ENCODE measurements around the gene OLA1.

Gene OLA1

DNA sequence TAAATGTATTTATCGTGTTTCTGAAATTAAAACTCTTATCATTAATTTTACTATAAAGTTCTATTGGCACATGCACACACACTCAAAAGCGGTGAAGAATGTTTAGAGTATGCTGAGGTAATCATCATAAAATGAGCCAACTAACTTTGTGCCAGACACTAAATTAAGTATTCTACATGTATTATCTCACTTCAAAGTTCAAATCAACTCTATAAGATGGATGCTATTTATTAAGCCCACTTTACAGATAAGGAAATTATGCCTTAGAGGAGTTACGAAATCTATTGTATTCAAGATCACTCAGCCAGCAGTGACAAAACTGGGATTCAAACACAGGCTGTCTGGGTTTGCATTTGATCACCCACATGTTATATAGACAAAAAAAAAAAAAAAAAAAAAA, 24.9 kb downstream of the OLA1 start:
- no peak overlapping the region for H3K27ac ChIP-seq (ENCODE audit: low read depth, low read length)
- H3K4me3 ChIP-seq (ENCODE audit: low read length), result no peak overlapping the region
- 0 out of 2 replicates have a peak, but pooled peaks cover 2% of the 10 kb centered on the region for H3F3A ChIP-seq (ENCODE audit: control insufficient read depth, insufficient read depth)
- no peak for TF ChIP-seq EZH2phosphoT487 (IDR thresholded peaks at IDR 0.05; ENCODE audit: borderline replicate concordance, low read length)
- TF ChIP-seq, protein P1, sequence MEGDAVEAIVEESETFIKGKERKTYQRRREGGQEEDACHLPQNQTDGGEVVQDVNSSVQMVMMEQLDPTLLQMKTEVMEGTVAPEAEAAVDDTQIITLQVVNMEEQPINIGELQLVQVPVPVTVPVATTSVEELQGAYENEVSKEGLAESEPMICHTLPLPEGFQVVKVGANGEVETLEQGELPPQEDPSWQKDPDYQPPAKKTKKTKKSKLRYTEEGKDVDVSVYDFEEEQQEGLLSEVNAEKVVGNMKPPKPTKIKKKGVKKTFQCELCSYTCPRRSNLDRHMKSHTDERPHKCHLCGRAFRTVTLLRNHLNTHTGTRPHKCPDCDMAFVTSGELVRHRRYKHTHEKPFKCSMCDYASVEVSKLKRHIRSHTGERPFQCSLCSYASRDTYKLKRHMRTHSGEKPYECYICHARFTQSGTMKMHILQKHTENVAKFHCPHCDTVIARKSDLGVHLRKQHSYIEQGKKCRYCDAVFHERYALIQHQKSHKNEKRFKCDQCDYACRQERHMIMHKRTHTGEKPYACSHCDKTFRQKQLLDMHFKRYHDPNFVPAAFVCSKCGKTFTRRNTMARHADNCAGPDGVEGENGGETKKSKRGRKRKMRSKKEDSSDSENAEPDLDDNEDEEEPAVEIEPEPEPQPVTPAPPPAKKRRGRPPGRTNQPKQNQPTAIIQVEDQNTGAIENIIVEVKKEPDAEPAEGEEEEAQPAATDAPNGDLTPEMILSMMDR (IDR thresholded peaks at IDR 0.05; ENCODE audit: low read depth, low read length, poor library complexity, severe bottlenecking), result no peak
- peaks cover 46% of the 10 kb centered on the region for H3K79me2 ChIP-seq (ENCODE audit: control insufficient read depth, low read length)
- no peaks in the 10 kb centered on the region for H3K9me3 ChIP-seq (ENCODE audit: control insufficient read depth, insufficient read depth, low read length)
- no peak overlapping the region for H3K4me2 ChIP-seq (ENCODE audit: low read length)
- peaks cover 3% of the 10 kb centered on the region; the same call in 1 of the 2 replicates for H4K20me1 ChIP-seq (ENCODE audit: control insufficient read depth, insufficient read depth, low read depth, low read length)
- no peaks in the 10 kb centered on the region for H3K9me2 ChIP-seq (replicated peaks; ENCODE audit: control insufficient read depth, low read length)
- no peaks in the 10 kb centered on the region for H3K27me3 ChIP-seq (ENCODE audit: control insufficient read depth, low read length)
- H3K36me3 ChIP-seq (ENCODE audit: control insufficient read depth, low read length), result peaks cover 70% of the 10 kb centered on the region
- no peaks in the 10 kb centered on the region for H3K4me1 ChIP-seq (ENCODE audit: control insufficient read depth, low read length)

DNA sequence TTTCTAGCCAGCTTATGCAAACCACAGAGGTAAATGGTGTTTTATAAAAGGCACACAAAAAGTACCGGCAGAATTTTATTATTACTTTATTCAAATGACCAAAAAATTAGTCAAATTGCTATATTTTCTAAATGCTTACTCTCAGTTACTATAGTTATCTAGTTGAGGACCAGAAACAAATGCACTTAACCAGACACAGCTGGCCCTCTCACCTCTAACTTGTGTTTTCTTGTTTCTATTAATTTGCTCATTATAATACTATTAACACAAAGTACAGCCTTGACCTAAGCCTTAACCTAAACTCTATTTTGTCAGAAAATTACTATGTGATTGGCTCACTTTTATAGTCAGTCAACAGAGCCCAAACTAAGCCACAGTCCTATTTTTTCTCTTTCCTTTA, 26.2 kb downstream of the OLA1 start:
- Histone ChIP-seq H3K4me2 (ENCODE audit: low read length) (no peak overlapping the region), H3K9me2 (replicated peaks; ENCODE audit: control insufficient read depth, low read length) (no peaks in the 10 kb centered on the region), H3K36me3 (ENCODE audit: control insufficient read depth, low read length) (peaks cover 67% of the 10 kb centered on the region), H4K20me1 (ENCODE audit: control insufficient read depth, insufficient read depth, low read depth, low read length) (peaks cover 3% of the 10 kb centered on the region; the same call in 1 of the 2 replicates), H3F3A (ENCODE audit: control insufficient read depth, insufficient read depth) (0 out of 2 replicates have a peak, but pooled peaks cover 2% of the 10 kb centered on the region), H3K27ac (ENCODE audit: low read depth, low read length) (no peak overlapping the region), H3K27me3 (ENCODE audit: control insufficient read depth, low read length) (no peaks in the 10 kb centered on the region), H3K9me3 (ENCODE audit: control insufficient read depth, insufficient read depth, low read length) (no peaks in the 10 kb centered on the region), H3K4me3 (ENCODE audit: low read length) (no peak overlapping the region), H3K79me2 (ENCODE audit: control insufficient read depth, low read length) (peaks cover 54% of the 10 kb centered on the region), H3K4me1 (ENCODE audit: control insufficient read depth, low read length) (no peaks in the 10 kb centered on the region)
- no peak for TF ChIP-seq EZH2phosphoT487 (IDR thresholded peaks at IDR 0.05; ENCODE audit: borderline replicate concordance, low read length)
- TF ChIP-seq, protein P1 (IDR thresholded peaks at IDR 0.05; ENCODE audit: low read depth, low read length, poor library complexity, severe bottlenecking), result no peak

DNA sequence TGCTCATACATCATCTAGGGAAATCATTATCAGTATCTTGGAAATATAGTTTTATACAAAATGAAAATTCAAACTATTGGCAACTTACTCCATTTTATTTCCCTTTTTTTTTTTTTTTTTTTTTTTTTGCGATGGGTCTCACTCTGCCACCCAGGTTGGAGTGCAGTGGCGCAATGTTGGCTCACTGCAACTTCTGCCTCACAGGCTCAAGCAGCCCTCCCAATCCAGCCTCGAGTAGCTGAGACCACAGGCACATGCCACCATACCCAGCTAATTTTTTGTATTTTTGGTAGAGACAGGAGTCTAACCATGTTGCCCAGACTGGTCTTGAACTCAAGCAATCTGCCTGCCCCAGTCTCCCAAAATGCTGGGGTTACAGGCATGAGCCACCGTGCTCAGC, 29.0 kb downstream of the OLA1 start:
- Histone ChIP-seq H3K27ac (ENCODE audit: low read depth, low read length) (no peak overlapping the region), H3K9me2 (replicated peaks; ENCODE audit: control insufficient read depth, low read length) (no peaks in the 10 kb centered on the region), H3K4me2 (ENCODE audit: low read length) (no peak overlapping the region), H3F3A (ENCODE audit: control insufficient read depth, insufficient read depth) (0 out of 2 replicates have a peak, but pooled peaks cover 2% of the 10 kb centered on the region), H3K9me3 (ENCODE audit: control insufficient read depth, insufficient read depth, low read length) (no peaks in the 10 kb centered on the region), H3K27me3 (ENCODE audit: control insufficient read depth, low read length) (no peaks in the 10 kb centered on the region), H3K36me3 (ENCODE audit: control insufficient read depth, low read length) (peaks cover 49% of the 10 kb centered on the region), H3K79me2 (ENCODE audit: control insufficient read depth, low read length) (peaks cover 55% of the 10 kb centered on the region), H4K20me1 (ENCODE audit: control insufficient read depth, insufficient read depth, low read depth, low read length) (peaks cover 3% of the 10 kb centered on the region; the same call in 1 of the 2 replicates), H3K4me3 (ENCODE audit: low read length) (no peak overlapping the region), H3K4me1 (ENCODE audit: control insufficient read depth, low read length) (no peaks in the 10 kb centered on the region)
- no peak for TF ChIP-seq EZH2phosphoT487 (IDR thresholded peaks at IDR 0.05; ENCODE audit: borderline replicate concordance, low read length)
- TF ChIP-seq, protein P1 (IDR thresholded peaks at IDR 0.05; ENCODE audit: low read depth, low read length, poor library complexity, severe bottlenecking), result no peak
